ENCODE results near the gene MTMR8.

- TF ChIP-seq CTCF (conservative IDR thresholded peaks at IDR 0.05 in 1 of 2, IDR thresholded peaks at IDR 0.05 in 1 of 2; ENCODE audit: extremely low read depth in 1 of 2, insufficient read depth in 1 of 2, low read depth in 1 of 2, low read length in 2 of 2) (no peak), EZH2 (IDR thresholded peaks at IDR 0.05; ENCODE audit: borderline replicate concordance, low read length) (no peak)
Measured at GRCh38 chrX:64350047-64350446, 45.2 kb downstream of the MTMR8 start.

All from mammary epithelial cell (primary cell).